SH-SY5Y (cell line): Measurements from ENCODE around the gene KCNQ4.

Experiments
- GATA2 ChIP-seq: IDR thresholded peaks from 2 replicates; pipeline ENCODE4 v1.6.1; 2011; ENCODE audit warnings: mild to moderate bottlenecking, low read depth, low read length
- GATA3 ChIP-seq: IDR thresholded peaks from 2 replicates; pipeline ENCODE4 v1.6.1; 2011; ENCODE audit warnings: low read depth, mild to moderate bottlenecking, low read length, moderate library complexity

DNA sequence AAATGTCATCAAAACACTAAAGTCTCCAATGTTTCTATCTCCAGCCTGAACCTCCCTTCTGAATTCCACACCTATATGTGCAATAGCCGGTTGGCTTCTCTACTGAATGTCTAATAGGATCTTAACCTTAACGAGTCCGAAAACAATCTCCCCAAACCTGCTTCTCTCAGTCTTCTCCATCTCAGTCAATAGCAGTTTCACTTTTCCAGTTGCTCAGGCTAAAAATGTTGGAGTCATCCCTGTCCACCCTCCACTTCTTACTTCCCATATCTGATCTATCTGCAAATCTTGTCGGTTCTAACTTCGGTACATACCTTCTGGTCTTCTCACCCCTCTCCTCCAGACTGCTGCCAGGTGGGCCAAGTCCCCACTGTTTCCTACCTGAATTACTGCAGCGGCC is 104.1 kb downstream of the KCNQ4 start:
- TF ChIP-seq GATA3 (no peak), GATA2 (no peak)
